HCT116 (cell line): ENCODE measurements around the gene FOXP1.

Source experiments
- CTCF ChIP-seq, 3 experiments: fragments of 200-600 bp in 1 of 3; sonication (generic) in 1 of 3; IDR thresholded peaks in 2 of 3; conservative IDR thresholded peaks in 1 of 3; 2 replicates each; pipeline ENCODE4 v1.5.1; 2012 to 2017; ENCODE audit warnings: low read depth in 2 of 3, low read length in 2 of 3, antibody characterized with exemption in 1 of 3, borderline replicate concordance in 1 of 3, control low read depth in 1 of 3, mild to moderate bottlenecking in 1 of 3, mixed read lengths in 1 of 3, mixed run types in 1 of 3, moderate library complexity in 1 of 3; ENCODE audit not compliant: insufficient read depth in 1 of 3
- POLR2A ChIP-seq: IDR thresholded peaks from 2 replicates; pipeline ENCODE4 v1.7.0; 2011; ENCODE audit warnings: borderline replicate concordance; ENCODE audit not compliant: insufficient read depth, insufficient read length; ENCODE audit errors: extremely low read depth
- REST ChIP-seq: IDR thresholded peaks from 2 replicates; pipeline ENCODE4 v1.6.1; 2012; ENCODE audit warnings: low read depth

- no peak for TF ChIP-seq CTCF (IDR thresholded peaks at IDR 0.05 in 2 of 3, conservative IDR thresholded peaks at IDR 0.05 in 1 of 3; ENCODE audit: borderline replicate concordance in 1 of 3, insufficient read depth in 1 of 3, low read depth in 2 of 3, low read length in 2 of 3)
- TF ChIP-seq POLR2A, result no peak
- no peak for TF ChIP-seq REST
Measured at GRCh38 chr3:71083726-71084131, 499.8 kb downstream of the FOXP1 start.
